ENCODE measurements around the gene TMPRSS3.

The TMPRSS3 gene

DNA sequence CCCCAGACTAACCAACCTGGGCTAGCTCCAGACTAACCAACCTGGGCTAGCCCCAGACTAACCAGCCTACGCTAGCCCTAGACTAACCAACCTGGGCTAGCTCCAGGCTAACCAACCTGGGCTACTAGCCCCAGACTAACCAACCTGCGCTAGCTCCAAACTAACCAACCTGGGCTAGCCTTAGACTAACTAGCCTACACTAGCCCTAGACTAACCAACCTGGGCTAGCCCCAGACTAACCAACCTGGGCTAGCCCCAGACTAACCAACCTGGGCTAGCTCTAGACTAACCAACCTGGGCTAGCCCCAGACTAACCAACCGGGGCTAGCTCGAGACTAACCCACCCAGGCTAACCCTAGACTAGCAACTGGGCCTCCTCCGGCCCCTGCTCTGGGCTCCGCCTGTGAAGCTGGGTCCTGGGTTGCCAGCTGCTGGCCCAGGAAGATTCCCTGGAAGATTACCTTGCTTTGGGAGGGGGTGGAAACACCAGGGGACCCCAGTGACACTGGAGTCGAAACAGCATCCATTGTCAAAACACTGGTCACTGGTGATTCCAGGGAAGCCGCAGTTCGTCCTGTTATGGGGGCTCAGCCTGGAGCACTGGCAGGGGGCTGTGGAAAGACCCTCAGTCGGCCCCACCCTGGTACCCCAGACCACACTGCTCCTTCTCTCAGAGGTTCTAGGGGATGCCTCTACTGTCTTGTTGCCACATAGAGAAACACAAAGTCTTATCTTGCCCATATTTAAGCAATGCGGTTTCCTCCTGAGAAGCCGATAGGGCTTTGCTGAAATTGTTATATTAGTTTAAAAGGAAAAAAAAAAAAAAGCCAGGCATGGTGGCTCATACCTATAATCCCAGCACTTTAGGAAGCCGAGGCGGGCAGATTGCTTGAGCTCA is 46.2 kb downstream of the TMPRSS3 start:
- no peak for DNase-seq

DNA sequence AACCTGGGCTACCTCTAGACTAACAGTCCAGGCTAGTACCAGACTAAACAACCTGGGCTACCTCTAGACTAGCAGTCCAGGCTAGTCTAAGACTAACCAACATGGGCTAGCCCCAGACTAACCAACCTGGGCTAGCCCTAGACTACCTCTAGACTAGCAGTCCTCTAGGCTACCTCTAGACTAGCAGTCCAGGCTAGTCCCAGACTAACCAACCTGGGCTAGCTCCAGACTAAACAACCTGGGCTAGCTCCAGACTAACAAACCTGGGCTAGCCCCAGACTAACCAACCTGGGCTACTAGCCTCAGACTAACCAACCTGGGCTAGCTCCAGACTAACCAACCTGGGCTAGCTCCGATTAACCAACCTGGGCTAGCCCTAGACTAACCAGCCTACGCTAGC is 47.1 kb downstream of the TMPRSS3 start:
- DNase-seq, result no peak

DNA sequence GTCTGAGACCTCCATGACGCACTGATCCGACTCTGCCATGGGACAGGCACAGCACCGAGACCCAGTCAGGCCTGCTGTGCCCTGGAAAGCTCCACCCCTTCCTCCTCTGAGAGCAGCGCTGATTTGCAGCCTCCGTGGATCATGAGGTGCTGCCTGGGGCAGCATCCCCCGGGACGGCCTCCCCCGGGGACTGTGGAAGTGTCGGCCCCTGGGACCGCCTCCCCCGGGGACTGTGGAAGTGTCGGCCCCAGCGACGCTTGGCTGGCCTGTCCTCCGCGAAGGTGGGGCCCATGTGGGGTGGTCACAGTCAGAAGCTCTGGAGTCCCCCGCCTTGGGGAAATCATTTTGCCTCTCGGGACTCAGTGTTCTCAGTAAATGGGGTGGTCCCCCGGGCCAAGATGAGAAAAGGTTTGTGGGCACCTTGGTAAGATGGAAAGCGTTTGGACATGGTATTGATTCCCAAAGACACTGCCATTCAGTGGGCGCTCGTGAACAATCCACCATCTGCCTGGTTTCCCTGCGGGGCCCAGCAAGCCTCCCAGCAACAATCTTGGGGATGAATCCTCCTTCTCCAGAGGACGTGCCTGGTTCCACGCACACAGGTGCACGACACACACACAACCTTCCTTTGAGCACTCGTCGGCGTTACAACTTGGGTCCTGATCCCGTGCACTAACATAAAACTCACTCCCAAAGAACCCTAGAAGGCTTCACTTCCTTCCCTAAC is 48.1 kb downstream of the TMPRSS3 start:
- no peak for DNase-seq

DNA sequence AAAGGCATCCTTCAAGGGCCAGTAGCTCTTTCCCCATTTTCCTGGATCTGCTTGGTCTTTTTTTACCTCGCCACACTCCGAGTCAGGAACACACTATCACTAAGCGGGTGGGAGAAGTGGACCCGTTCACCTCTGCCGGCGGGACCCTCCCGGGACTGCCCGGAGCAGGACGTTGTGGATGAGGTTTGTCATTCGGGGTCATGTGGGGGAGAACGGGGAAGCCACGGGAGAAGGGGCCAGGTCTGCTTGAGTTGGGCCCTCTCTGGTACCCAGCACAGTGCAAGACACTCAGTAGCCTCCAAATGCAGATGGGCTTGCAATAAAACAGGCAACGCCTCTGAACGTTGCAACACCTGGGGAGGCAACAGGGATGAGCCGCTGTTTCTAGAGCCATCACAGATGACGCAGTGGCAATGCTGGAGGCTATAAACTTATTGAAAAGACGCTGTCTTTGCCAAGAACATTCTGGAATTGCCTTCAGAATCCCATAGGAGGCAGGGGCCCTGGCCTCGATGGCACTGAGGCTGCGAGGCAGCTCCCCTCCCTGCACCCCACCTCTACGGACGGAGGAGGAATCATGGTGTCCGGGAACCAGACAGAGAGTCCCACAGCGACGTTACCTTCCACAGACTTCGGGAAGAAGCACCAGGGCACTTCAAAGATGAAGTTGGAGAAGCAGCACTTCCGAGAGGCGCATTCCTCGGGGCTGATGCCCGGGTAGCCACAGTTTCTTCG is 48.8 kb downstream of the TMPRSS3 start:
- DNase-seq, result no peak

DNA sequence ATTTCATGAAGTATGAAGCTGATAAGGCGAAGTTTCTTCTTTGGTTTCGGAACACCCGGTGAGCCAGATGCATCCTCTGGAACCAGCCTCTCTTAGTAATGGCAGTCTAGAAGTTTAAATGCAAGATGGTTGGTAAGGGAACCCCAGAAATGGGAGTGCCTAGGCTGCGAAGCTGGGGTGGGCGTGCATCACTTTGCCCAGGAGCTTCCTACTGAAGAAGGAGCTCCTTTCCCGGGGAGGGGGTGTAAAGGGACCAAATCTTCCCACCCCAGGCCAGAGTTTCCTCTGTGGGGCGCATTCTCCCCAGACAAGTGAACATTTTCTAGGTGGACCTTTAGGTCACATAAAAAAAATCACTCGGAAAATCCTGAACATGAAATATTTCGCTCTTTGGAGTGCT is 49.4 kb downstream of the TMPRSS3 start:
- no peak for DNase-seq

DNA sequence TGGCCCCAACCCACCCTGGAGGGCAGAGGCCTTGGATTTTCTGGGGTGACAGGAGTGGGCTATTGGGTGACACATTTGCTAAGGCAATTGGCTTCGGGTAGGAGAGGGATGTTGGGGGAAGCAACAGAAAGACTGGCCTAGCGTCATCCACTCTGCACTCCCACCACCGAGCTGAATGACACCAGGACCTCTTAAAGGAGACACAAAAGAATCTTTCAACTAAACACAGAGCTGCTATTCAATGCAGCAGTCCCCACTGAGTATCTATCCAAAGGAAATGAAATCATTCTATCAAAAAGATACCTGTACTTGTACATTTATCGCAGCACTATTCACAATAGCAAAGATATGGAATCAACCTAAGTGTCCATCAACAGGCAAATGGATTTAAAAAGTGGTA is 51.2 kb downstream of the TMPRSS3 start:
- DNase-seq, result no peak

DNA sequence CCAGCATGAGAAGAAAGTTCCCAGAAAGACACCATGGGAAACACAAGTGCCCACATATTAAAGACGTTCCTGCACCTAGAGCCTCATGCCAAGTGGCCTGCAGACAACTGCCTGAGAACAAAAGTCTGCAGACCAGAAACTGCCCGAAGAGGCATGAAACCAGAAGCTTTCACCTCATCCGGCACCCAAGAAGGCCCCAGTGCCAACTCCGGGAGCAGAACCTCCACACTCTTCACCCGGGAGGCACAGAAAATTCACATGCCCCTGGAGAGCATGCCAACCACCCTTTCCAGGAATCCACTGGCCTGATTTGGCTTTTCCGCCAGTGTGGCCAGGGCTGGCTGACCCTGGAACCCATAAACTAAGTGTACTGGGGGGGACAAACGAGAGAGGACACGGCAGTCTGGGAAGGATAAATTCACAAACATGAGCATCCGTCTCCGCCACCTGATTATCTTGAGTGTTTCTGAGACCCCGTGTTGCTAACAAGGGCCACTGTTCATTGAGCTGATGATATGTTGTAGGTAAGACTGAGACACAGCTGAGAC is 51.8 kb downstream of the TMPRSS3 start:
- no peak for DNase-seq

DNA sequence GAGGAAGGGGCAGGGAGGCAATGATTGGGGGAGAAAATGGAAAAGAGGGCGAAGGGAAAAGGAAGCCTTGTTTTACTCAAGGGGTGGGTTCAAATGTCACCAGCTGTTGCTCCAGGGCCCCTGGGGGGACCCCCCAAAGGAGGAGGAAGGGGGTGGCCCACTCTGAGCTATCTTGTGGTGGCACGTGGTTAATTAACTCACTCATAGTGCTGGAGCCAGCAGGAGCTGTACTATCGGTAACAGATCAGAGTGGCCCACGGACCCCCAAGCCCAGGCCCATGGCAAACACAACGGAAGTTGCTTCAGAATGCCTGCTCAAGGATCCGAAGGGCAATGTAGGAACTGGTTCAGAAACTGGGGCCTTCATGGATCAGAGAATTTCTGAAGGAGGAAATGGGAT is 52.3 kb downstream of the TMPRSS3 start:
- no peak for DNase-seq

DNA sequence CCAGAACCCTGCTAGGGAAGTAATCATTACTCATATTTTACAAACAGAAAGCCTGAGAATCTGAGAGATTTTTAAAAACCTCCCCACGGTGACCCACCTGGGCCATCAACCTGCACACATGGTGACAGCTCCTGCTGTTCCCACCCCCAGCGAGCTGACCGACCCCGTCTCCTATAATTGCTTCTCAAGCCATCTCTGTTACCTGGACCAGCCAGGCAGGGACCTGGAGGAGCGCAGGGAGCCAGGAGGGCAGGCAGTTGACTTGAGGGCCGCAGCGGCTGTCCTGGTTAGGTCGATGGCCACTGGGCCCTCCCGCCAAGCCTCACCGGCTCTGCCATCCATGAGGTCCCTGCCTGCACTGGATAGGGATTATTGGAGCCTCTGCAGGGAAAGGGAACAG is 52.8 kb downstream of the TMPRSS3 start:
- DNase-seq, result no peak

DNA sequence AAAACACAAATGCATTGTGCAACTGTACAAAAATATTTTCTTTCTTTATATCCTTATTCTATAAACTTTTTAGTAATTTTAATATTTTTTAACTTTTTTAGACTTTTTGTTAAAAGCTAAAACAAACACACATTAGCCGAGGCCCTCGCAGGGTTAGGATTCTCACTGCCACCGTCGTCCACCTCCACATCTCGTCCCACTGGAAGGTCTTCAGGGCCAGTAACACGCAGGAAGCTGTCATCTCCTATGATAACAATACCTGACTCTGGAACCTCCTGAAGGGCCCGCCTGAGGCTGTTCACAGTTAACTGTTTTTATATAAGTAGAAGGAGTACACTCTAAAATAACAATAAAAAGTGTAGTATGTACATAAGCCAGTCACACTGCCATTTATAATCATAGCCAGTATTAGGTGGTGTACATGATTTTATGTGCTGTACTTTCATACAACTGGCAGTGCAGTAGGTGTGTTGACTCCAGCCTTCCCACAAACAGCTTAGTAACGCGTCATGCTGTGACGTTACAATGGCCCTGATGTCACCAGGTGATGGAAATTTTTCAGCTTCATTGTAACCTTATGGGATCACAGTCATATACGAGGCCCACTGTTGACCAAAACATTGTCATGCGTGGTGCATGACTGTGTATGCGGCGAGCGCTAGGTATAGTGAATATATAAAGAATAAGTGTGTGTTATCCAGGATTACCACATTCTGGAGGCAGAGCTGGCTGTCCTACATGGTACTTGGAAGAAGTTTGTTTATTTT is 53.9 kb downstream of the TMPRSS3 start:
- no peak for DNase-seq

DNA sequence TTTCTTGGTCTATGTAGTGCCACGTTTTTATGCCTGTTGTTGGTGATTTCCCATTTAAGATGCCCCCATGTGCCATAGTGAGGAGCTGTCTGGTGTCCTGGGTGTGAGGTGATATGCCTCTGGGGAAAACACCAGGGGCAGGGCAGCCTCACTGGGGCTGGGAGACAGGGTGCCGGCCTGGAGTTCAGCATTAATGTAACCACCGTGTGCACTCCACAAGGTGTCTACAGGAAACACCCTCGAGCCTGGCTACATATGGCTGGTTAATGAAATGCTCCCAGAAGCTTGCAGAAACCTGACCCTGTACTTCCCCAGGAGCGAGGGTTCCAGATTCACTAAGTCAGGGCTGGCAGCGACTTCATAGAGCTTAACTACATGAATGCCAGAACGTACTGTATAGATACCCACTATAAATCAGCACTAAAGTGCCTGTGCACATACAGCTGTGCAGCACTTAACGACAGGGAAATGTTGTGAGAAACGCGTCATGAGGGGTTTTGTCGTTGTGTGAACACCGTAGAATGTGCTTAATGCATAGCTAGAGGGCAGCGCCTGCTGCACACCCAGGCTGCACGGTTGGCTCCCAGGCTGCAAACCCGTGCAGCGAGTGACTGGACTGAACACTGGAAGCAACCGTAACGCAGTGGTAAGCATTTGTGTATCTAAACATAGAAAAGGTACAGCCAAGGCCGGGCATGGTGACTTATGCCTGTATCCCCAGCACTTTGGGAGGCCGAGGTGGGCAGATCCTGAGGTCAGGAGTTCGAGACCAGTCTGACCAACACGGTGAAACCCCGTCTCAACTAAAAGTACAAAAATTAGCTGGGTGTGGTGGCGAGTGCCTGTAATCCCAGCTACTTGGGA is 55.4 kb downstream of the TMPRSS3 start:
- no peak for DNase-seq

DNA sequence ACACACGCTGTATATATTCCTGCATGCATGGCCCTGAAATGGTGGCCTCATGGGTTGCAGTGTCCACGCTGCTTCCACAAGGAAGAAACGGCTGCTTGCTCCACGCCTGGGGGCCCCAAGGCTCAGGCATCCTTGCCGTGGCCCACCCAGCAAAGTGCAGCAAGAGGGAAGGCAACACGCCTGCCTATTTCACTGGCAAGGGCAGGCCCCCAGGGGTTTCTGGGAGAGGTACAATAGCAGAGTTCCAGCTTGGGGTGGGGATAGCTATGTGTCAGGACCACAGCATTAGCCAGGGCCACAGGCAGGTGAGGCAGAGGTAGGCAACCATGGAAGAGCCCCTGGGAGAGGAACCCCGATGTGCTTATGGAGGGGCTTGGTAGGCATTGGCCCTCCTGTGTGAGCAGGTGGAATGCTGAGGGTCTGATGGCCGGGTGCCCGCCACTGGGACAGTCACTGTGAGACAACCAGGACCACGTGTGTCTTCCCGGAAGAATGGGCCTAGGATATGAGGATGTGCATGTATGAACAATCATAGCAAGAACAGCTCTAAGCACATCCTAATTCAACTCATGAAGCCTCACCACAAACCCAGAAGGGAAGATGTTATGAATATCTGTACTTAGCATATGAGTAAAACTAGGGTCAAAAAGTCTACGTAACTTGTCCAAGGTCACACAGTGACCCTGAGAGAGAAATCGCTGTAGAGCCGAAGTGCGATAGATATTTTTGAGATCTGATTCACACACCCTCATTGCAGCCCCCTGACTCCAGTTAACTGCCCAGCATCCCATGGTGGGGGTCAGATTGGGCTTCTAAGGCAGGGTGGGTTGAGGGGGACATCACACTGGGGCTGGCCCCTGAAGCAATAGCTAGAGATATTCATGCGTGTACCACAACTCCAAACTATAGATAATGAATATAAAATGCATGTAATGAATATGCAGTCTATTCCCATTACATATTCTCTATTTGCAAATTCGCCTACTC is 56.8 kb downstream of the TMPRSS3 start:
- no peak for DNase-seq

DNA sequence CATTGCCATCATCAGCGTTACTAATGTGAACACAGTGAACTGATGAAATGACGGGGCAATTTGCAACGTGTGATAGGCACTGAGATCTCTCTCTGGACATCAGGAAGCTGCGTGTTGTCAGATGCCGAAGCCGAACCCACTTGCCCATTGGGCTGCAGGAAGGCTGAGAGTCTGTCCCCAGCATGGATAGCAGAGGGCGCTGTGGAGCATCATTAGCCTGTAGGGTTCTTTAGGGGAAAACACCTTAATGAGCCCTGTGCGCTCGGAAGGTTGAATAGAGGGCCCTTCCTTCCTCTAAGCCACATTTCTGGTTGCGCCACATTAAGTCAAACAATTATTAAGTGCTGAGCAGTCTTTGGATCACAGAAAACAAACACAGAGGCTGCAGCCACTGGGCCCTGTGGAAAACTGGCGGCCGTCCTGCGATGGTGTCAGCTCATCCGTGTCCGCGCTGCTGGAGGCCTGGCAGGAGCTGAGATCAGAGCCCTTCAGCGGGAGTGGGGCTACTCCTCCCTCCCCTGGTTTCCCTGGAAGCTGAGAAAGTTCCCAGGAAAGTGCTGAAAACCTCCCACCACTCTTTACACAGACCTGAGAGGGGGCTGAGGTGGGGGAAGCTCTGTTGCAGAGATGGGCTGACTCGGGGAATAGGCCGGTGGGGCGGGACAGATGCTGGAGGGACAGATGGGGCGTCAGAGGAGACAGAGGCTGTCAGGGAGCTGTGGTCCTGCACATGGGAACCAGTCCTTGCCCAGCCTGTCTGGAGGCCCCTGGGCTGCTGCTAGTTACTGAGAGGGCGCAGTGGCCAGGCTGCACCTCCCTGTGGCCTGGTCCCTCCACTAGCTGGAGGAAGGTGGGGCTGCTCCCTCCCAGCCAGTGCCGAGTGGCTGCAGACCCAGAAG is 57.8 kb downstream of the TMPRSS3 start:
- DNase-seq, result peak; percentile 83

DNA sequence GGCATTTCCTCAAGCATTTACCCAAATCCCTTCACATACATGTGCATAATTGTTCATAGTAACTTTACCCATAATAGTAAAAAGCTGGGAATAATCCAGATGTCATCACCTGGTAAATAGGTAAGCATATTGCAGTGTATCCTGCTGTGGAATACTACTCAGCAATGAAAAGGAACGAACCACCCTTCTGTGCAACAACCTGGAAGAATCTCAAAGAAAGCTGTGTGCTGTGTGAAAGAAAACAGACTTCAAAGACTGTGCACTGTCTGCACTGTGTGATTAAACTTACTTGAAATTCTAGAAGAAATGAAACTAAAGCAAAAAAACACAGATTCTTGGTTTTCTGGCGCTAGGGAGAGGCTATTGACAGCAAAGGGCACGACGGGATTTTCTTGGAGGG is 58.6 kb downstream of the TMPRSS3 start:
- DNase-seq, result no peak

DNA sequence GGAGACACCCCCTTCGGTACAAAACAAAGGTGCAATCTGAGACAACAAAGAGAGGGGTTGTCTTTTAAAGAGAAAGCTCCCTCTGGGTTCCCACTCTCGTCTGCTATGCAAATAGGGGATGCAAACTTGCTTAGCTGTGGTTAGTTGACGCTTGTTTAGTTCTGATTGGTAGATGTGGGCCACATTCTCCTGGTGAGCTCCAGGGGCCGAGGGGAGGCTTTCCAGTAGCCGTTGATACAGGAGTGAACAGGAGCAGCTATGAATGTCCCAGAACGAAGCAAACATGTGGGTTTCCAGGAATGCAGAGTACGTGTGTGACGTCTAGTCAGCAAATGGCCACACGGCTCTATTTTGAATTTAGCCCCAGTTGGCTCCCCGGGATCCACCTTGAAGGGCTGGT is 59.8 kb downstream of the TMPRSS3 start:
- DNase-seq, result no peak

DNA sequence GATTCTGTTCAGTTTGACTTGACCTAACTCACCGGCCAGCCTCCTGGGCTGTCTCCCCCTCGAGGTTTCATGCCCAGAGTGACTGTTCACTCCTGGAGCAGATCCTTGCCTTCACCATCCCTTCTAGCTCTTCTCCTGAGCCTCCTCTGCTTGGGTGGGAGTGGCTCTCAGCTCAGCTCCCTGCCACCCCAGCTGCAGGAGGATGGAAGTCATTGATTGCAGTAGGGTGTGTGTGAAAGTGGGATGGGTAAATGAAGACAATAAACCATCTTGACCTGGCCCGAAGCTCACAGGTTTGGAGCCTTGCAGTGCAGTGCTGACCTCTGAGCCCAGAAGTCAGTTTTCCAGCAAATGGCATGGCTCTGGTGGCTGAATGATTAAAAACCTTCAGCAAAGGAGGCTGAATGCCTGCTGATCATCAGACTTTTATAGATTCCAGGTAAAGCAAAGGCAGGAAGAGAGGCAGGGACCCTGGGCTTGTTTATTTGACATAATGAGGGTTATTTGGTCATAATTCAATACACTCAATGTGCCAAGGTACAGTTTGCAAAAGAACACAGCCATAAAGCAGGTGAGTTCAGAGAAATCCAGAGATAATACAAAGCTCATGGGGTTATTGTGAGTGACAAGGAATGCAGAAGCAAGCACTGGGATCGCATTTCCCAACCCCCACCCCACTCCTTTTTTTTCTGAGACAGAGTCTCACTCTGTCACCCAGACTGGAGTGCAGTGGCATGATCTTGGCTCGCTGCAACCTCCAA is 63.1 kb downstream of the TMPRSS3 start:
- no peak for DNase-seq

DNA sequence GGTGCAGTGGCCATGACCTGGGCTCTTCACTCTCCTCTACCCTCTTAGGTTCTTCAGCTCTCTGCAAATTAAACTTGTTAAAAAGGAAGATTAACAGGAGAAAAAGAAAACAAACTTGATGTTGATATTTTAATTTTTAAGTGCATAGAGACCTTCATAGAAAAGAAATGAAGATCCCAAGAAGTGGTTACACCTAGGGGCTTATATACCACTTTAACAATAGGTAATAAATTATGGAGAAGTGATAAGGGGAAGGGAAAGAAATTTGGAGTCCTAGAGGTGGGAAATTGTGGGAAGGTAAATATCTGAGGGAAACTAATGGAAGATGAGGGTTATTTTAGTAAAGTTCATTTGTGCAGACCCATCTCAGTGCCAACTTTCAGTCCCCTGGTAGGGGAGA is 64.2 kb downstream of the TMPRSS3 start:
- no peak for DNase-seq

All from NCI-H510A (cell line).